ENCODE data around the gene OAS1.
"Not testable (repeated sequence)": the region's sequence is repeated elsewhere in the genome, so short reads cannot be mapped to it uniquely, and the experiment has no call there.

OAS1 gene

GRCh38 chr12:112900298-112901145 is 6.2 kb upstream of the OAS1 start:
- peak; percentile 30 for DNase-seq (ENCODE audit: low read depth)

DNA sequence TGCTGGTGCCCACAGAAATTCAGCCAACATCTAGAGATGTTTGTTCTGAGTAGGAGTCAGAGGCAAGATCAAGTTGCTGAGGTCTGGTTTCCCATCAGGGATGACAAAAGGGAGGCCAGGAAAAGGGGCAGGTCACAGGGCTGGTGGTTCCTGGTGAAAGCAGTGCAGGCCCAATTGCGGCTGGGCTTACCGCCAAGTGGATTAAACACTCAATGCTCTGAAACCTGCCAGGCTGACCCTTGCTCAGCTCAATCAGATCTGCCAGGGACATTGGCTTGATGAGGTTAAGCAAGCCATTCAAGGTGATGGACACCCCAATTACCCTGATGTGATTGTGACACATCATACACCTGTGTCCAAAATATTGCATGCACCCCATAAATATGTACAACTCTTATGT is 5.5 kb upstream of the OAS1 start:
- DNase-seq (ENCODE audit: low read depth): no peak

GRCh38 chr12:112904571-112904970 is 2.2 kb upstream of the OAS1 start:
- no peak for DNase-seq (ENCODE audit: low read depth)

DNA sequence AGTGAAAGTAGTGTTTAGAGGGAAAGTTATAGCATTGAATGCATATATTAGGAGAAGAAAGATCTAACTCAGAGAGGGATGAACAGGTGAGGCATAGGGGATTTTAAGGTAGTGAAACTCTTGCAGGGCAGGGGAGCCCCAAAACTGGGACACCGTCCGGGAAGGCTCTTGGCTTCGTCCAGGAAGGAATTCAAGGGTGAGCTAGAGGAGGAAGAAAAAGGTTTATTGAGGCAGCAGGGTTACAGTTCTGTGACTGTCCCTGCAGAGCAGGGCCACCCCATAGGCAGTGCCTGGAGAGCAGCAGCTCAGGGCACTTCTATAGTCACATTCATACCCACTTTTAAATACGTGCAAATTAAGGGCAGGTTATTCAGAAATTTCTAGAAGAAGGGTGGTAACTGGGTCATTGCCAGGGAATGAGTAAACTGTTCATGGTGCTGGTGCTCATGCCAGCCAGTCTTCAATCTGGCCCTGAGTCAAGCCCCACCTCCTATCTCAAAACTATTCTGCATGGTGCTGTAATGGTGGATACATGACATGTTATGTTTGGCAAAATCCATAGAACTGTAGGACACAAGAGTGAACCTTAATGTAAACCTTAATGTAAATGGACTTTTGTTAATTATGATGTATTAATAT is 1.2 kb upstream of the OAS1 start:
- no peak for DNase-seq (ENCODE audit: low read depth)

- DNase-seq (ENCODE audit: low read depth): no peak
Measured at GRCh38 chr12:112907415-112908157, 824 bp downstream of the OAS1 start.

DNA sequence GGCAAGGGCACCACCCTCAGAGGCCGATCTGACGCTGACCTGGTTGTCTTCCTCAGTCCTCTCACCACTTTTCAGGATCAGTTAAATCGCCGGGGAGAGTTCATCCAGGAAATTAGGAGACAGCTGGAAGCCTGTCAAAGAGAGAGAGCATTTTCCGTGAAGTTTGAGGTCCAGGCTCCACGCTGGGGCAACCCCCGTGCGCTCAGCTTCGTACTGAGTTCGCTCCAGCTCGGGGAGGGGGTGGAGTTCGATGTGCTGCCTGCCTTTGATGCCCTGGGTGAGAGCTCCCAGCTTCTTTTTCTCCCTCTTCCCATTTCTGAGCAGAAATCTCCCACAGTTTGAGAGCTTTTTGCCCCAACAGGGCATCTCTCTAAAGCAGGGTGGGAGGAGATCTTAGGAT is 1.8 kb downstream of the OAS1 start:
- no peak for DNase-seq (ENCODE audit: low read depth)

DNA sequence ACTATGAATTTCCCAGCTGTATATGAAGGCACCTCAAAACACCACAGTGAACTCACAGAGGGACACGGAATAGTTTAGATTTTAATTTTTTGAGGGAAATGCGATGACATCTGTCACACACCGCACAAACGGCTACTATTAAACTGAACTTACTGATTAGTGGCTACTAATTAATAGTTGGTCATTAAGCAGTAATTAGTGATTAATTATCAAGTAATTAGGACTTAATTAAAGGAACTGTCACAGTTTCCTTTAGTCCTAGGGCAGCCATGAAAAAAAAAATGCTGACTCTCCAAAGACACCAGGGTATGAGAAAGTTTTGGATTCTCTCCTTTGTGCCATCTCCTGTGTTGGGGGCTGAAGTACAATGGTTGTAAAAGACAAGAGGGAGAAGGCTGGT is 2.9 kb downstream of the OAS1 start:
- no peak for DNase-seq (ENCODE audit: low read depth)

DNA sequence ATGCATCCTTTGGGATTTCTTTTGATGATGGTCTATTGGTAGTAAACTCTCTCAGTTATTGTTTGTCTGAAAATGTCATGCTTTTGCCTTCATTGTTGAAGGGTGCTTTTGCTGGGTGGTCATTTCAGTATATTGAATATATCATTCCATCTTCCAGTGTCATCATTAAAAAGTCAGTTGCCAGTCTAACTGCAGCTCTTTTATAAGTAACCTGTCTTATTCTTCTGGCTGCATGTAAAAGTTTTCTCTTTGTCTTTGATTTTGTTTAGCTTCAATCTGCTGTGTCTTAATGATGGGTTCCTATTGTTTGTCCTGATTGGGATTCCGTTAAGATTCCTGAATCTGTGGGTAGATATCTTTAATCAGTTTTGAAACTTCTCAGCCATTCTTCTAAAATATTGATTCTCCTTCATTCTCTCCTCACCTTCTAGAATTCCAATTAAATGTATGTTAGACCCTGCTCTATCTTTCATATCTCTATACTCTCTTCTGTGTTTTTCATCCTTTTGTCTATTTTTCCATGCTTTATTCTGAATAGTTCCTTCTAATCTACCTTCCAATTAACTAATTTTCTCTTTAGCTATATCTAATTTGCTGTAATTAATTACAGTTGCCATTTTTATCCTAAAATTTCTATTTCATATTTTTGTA is 6.4 kb downstream of the OAS1 start:
- DNase-seq (ENCODE audit: low read depth): no peak

DNA sequence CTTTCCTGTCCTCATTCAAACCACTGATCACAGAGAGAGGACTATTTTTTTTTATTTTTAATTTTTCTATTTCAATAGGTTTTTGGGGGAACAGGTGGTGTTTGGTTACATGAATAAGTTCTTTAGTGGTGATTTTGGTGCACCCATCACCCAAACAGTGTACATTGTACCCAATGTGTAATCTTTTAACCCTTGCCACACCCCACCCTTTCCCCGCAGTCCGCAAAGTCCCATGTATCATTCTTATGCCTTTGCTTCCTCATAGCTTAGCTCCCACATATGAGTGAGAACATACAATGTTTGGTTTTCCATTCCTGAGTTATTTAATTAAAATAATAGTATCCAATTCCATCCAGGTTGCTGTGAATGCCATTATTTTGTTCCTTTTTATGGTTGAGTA is 7.1 kb downstream of the OAS1 start:
- not testable (repeated sequence) for DNase-seq (ENCODE audit: low read depth)

GRCh38 chr12:112916270-112916669 is 9.5 kb downstream of the OAS1 start:
- DNase-seq (ENCODE audit: low read depth): no peak

GRCh38 chr12:112919121-112919520 is 12.4 kb downstream of the OAS1 start:
- no peak for DNase-seq (ENCODE audit: low read depth)

DNA sequence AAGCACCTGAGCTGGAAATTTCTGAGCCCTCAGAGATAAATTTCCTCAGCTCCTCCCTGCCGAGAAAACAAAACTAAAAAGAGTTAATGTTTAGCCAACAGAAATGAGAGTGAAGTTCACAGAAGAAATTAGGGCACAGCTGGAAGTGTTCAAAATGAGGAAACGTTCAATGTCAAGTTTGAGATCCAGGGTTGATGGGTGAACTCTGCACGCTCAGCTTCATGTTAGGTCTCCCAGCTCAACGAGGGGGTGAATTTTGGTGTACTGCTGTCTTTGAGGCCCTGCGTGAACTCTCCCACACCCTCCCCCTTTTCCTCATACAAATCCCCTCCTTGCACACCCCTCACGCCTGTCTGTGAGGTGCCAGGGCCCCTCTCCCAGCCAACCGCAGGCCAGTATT is 18.2 kb downstream of the OAS1 start:
- DNase-seq (ENCODE audit: low read depth): no peak

- DNase-seq (ENCODE audit: low read depth): not testable (repeated sequence)
Measured at GRCh38 chr12:112926416-112927033, 19.8 kb downstream of the OAS1 start.

DNA sequence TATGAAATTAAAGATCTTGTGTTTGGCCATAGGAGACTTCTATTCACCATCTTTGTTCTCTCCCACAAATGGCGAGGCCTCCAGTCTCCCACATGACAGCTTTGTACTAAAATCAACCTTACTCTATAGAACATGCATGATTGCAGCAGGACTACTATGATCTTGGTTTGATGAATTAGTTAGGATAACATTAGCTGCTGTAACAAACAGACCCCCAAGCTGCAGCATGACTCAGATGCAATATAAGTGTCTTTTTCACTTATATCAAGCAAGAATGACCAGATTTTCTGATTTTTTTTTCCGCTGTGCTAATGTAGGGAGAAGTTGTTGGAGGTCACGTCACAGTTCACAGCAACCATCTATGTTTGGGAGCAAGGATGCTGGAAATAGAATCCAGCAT is 20.7 kb downstream of the OAS1 start:
- DNase-seq (ENCODE audit: low read depth): no peak

- DNase-seq (ENCODE audit: low read depth): no peak
Measured at GRCh38 chr12:112927925-112928324, 21.2 kb downstream of the OAS1 start.

DNA sequence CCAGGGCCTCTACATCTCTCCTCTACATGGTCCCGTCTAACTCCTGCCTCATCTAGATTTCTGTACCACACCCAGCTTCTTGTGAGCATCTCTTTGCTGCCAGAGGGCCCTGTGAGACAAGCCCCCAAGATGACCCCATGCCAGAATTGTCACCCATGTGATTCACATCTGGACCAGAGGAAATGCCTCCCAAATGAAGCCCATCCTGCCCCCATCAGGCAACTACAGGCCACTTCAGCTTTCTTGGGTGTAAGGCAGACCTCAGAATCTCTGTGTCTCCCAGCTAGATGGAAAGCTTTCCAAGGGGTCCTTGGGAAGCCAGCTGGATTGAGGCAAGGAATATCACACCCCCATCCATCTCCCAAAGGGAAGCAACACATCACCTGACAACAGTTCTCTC is 22.2 kb downstream of the OAS1 start:
- DNase-seq (ENCODE audit: low read depth): no peak

- DNase-seq (ENCODE audit: low read depth): no peak
Measured at GRCh38 chr12:112929715-112930114, 23.0 kb downstream of the OAS1 start.

GRCh38 chr12:112930350-112930749 is 23.6 kb downstream of the OAS1 start:
- DNase-seq (ENCODE audit: low read depth): no peak

GRCh38 chr12:112932485-112933128 is 25.8 kb downstream of the OAS1 start:
- no peak for DNase-seq (ENCODE audit: low read depth)

- DNase-seq (ENCODE audit: low read depth): no peak
Measured at GRCh38 chr12:112933129-112933505, 26.4 kb downstream of the OAS1 start.

DNA sequence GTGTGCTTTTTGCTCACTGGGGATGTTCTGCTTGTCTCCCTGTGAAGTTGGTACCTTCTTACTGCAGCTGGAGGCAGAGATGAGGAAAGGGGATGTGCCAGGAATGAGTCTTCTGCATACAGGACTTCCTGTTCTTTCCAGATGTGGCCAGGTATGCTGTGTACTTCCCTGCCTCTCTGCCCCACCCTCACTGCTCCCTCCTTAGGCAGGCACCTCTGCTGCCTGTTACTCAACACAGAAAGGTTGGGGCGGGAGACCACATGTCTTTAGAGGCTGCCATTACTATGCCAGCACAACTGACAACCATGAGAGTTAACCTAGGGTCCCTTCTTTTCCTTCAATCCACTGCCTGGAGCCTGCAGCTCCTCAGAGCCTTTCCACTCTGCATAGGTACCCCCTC is 29.5 kb downstream of the OAS1 start:
- DNase-seq (ENCODE audit: low read depth): no peak

- no peak for DNase-seq (ENCODE audit: low read depth)
Measured at GRCh38 chr12:112936927-112937326, 30.2 kb downstream of the OAS1 start.

Measured in stimulated activated CD8-positive, alpha-beta memory T cell treated with anti-CD3 and anti-CD28 coated beads, Interleukin-12 subunit alpha, Interleukin-12 subunit beta, amount 100 ng/mL, for 1 hour (primary cell).